ENCODE measurements around the gene NT5C2. TPM values are rescaled to one million over a fixed set of nuclear protein-coding genes. Genes with fewer than 3 reads are reported as not detected.

NT5C2 gene
- total RNA-seq, 1 experiment from 2014 or later = 74.6 TPM

DNA sequence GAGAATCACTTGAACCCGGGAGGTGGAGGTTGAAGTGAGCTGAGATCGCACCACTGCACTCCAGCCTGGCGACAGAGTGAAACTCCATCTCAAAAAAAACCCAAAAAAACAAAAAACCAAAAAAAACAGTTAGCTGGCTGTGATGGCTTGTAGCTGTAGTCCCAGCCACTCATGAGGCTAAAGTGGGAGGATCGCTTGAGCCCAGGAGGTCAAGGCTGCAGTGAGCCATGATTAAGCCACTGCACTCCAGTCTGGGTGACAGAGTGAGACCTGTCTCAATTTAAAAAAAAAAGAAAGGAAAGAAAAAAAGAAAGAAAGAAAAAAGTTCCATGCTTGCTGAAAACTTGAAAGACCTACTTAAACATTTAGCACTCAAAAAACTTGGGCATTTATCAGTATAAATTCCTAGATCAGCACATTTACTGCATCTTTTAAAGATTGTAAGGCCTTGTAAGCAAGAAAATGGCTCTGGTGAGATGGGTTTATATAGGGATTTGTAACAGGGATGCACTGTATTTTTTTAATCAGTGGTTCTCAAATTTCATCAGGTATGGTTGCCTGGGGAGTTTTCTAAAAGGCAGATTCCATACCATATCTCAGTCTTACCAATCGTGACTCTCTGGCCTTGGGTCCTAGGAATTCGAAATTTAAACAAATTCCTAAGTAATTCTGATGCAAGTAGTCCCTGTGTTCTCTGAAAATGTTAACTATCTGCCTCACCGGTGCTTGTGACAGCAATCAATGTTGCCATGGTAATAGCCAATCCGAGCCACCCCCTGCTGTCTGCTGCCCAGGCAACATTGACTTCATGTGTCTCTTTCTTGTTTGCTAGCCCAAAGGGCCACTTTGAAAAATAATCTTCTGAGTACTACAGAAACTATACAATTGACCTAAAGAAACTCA lies 11.5 kb upstream of the NT5C2 start:
- Histone ChIP-seq H3K4me3 (ENCODE audit: low read length) (no peak overlapping the region), H3K9ac (ENCODE audit: low read length) (no peak overlapping the region), H3K4me2 (ENCODE audit: low read length) (no peak overlapping the region), H3F3A (ENCODE audit: low read length, unreplicated experiment) (no peaks in the 10 kb centered on the region), H3K9me2 (replicated peaks; ENCODE audit: low read length) (no peaks in the 10 kb centered on the region), H3K79me2 (ENCODE audit: low read length) (no peaks in the 10 kb centered on the region), H2AFZ (ENCODE audit: low read length) (no peak overlapping the region), H3K27ac (ENCODE audit: low read length) (no peak overlapping the region), H4K20me1 (ENCODE audit: low read length) (no peaks in the 10 kb centered on the region), H3K27me3 (ENCODE audit: low read length) (no peaks in the 10 kb centered on the region), H3K4me1 (ENCODE audit: insufficient read depth, low read length) (no peaks in the 10 kb centered on the region), H3K36me3 (ENCODE audit: low read depth, low read length) (no peaks in the 10 kb centered on the region), H3K9me3 (ENCODE audit: low read length) (no peaks in the 10 kb centered on the region)
- ChIA-PET POLR2A (ENCODE audit: unreplicated experiment) (no interaction called here), CTCF (no interaction called here)
- DNase-seq (no peak), ATAC-seq (no peak)
- intact Hi-C loops (cut with micrococcal nuclease) = no loop called here
- TF ChIP-seq EZH2phosphoT487 (IDR thresholded peaks at IDR 0.05; ENCODE audit: borderline replicate concordance, low read length) = no peak
- TF ChIP-seq EZH2 (IDR thresholded peaks at IDR 0.05; ENCODE audit: low read length, unreplicated experiment) = no peak
- TF ChIP-seq, protein P1, sequence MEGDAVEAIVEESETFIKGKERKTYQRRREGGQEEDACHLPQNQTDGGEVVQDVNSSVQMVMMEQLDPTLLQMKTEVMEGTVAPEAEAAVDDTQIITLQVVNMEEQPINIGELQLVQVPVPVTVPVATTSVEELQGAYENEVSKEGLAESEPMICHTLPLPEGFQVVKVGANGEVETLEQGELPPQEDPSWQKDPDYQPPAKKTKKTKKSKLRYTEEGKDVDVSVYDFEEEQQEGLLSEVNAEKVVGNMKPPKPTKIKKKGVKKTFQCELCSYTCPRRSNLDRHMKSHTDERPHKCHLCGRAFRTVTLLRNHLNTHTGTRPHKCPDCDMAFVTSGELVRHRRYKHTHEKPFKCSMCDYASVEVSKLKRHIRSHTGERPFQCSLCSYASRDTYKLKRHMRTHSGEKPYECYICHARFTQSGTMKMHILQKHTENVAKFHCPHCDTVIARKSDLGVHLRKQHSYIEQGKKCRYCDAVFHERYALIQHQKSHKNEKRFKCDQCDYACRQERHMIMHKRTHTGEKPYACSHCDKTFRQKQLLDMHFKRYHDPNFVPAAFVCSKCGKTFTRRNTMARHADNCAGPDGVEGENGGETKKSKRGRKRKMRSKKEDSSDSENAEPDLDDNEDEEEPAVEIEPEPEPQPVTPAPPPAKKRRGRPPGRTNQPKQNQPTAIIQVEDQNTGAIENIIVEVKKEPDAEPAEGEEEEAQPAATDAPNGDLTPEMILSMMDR (conservative IDR thresholded peaks at IDR 0.05; ENCODE audit: low read depth, low read length) = no peak
- no TSS peak for BruUV-seq (replicated peaks)

DNA sequence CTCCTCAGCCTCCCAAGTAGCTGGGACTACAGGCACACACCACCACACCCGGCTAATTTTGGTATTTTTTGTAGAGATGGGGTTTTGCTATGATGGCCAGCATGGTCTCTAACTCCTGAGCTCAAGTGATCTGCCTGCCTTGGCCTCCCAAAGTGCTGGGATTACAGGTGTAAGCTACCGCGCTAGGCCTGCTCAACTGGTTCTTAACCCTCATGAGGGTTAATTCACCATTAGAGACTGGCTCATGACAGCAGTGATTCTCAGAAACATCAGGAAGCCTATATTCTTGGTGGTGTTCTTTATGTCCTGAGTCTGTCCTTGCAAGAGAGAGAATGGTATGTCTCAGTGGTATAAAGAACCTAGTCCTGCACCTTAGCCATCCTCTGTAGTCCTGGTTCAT lies 10.4 kb upstream of the NT5C2 start:
- POLR2A ChIA-PET (ENCODE audit: unreplicated experiment) = no interaction called here
- Histone ChIP-seq H3K4me1 (ENCODE audit: insufficient read depth, low read length) (no peaks in the 10 kb centered on the region), H3K9ac (ENCODE audit: low read length) (no peak overlapping the region), H3K9me2 (replicated peaks; ENCODE audit: low read length) (no peaks in the 10 kb centered on the region), H3K27ac (ENCODE audit: low read length) (no peak overlapping the region), H3K36me3 (ENCODE audit: low read depth, low read length) (no peaks in the 10 kb centered on the region), H4K20me1 (ENCODE audit: low read length) (no peaks in the 10 kb centered on the region), H3K27me3 (ENCODE audit: low read length) (no peaks in the 10 kb centered on the region), H3K9me3 (ENCODE audit: low read length) (no peaks in the 10 kb centered on the region), H3F3A (ENCODE audit: low read length, unreplicated experiment) (no peaks in the 10 kb centered on the region), H3K4me3 (ENCODE audit: low read length) (no peak overlapping the region), H2AFZ (ENCODE audit: low read length) (no peak overlapping the region), H3K79me2 (ENCODE audit: low read length) (no peaks in the 10 kb centered on the region), H3K4me2 (ENCODE audit: low read length) (no peak overlapping the region)
- CTCF ChIA-PET = no interaction called here
- no peak for DNase-seq
- intact Hi-C loops (cut with micrococcal nuclease) = no loop called here
- ATAC-seq = no peak
- TF ChIP-seq, protein P1 (conservative IDR thresholded peaks at IDR 0.05; ENCODE audit: low read depth, low read length) = no peak
- TF ChIP-seq EZH2phosphoT487 (IDR thresholded peaks at IDR 0.05; ENCODE audit: borderline replicate concordance, low read length) = no peak
- TF ChIP-seq EZH2 (IDR thresholded peaks at IDR 0.05; ENCODE audit: low read length, unreplicated experiment) = no peak
- no TSS peak for BruUV-seq (replicated peaks)

DNA sequence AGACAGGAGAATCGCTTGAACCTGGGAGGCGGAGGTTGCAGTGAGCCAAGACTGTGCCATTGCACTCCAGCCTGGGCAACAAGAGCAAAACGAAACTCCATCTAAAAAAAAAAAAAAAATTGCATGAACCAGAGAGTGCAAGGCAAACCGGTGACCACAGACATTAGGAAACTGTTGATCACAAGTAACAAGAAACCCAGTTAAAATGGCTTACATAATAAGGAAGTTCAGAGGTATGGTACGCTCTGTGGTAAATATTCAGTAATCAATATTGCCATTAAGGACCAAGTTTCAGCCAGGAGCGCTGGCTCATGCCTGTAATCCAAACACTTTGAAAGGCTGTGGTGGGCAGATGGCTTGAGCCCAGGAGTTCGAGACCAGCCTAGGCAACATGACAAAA lies 9.2 kb upstream of the NT5C2 start:
- Histone ChIP-seq H3K79me2 (ENCODE audit: low read length) (no peaks in the 10 kb centered on the region), H2AFZ (ENCODE audit: low read length) (no peak overlapping the region), H3K9me2 (replicated peaks; ENCODE audit: low read length) (no peaks in the 10 kb centered on the region), H3K27me3 (ENCODE audit: low read length) (no peaks in the 10 kb centered on the region), H3K27ac (ENCODE audit: low read length) (no peak overlapping the region), H3K4me3 (ENCODE audit: low read length) (no peak overlapping the region), H3K9me3 (ENCODE audit: low read length) (no peaks in the 10 kb centered on the region), H3K36me3 (ENCODE audit: low read depth, low read length) (no peaks in the 10 kb centered on the region), H3F3A (ENCODE audit: low read length, unreplicated experiment) (peaks cover under 1% of the 10 kb centered on the region), H3K4me1 (ENCODE audit: insufficient read depth, low read length) (peaks cover 1% of the 10 kb centered on the region; the same call in 1 of the 2 replicates), H4K20me1 (ENCODE audit: low read length) (no peaks in the 10 kb centered on the region), H3K9ac (ENCODE audit: low read length) (no peak overlapping the region), H3K4me2 (ENCODE audit: low read length) (no peak overlapping the region)
- POLR2A ChIA-PET (ENCODE audit: unreplicated experiment) = no interaction called here
- intact Hi-C loops (cut with micrococcal nuclease) = no loop called here
- DNase-seq (no peak), ATAC-seq (no peak)
- CTCF ChIA-PET = no interaction called here
- no TSS peak for BruUV-seq (replicated peaks)
- TF ChIP-seq, protein P1 (conservative IDR thresholded peaks at IDR 0.05; ENCODE audit: low read depth, low read length) = no peak
- no peak for TF ChIP-seq EZH2 (IDR thresholded peaks at IDR 0.05; ENCODE audit: low read length, unreplicated experiment)
- no peak for TF ChIP-seq EZH2phosphoT487 (IDR thresholded peaks at IDR 0.05; ENCODE audit: borderline replicate concordance, low read length)

Measured in PC-3 (cell line).